Keratinocyte (primary cell): ENCODE results near the gene SBK2.

ENCODE experiments used
- EZH2 ChIP-seq: IDR thresholded peaks from one replicate; pipeline ENCODE4 v1.6.1; 2012; ENCODE audit warnings: inconsistent platforms, mild to moderate bottlenecking, low read length, moderate library complexity
- TF ChIP-seq, protein P1 (sequence below), 3 experiments: IDR thresholded peaks in 1 of 3; conservative IDR thresholded peaks in 1 of 3; optimal IDR thresholded peaks in 1 of 3; 2 replicates in 2 of 3; 3 replicates in 1 of 3; pipeline versions ENCODE3 to v1.5.1; 2011; ENCODE audit warnings: low read length in 3 of 3, mild to moderate bottlenecking in 3 of 3, moderate library complexity in 2 of 3, control low read depth in 1 of 3, inconsistent platforms in 1 of 3; ENCODE audit not compliant: insufficient read depth in 2 of 3; ENCODE audit errors: extremely low read depth in 1 of 3

DNA sequence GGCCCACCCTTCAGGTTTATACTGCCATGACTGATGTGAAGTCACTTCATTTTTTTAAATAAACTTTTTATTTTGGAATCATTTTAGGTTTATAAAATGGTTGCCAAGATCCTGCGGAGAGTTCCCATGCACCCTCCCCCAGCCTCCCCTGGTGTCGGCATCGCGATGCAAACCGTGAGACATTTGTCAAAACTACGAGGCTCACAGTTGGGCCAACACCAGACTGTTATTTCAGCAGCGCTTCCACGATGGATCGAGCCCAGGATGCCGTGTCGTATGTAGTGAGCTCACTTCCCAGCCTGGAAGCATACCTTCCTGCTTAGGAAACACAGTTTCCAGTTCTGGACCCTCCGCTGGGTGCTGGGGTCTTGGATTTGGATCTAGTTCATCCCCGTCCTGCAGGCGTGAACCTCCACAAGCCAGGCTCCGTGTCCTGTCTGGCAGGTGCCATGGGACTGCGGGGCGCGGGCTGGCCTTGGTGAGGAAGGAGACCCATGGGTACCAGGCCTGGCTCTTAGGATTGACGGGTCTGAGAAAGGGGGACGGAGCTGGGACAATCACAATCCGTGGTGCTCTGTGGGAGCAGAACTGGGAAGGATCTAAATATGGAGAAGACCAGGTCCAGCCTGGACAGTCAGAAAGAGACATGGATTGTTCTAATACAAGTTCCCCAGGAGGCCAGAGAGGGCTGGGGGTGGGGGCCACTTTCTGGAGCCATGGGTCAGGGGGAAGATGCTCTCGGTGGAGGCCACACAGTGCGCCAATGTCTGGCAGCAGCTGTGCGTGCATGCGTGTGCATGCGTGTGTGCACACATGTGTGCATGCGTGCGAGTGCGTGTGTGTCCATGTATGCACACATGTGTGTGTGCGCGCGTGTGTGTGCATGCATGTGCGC is 2.4 kb upstream of the SBK2 start:
- TF ChIP-seq, protein P1, sequence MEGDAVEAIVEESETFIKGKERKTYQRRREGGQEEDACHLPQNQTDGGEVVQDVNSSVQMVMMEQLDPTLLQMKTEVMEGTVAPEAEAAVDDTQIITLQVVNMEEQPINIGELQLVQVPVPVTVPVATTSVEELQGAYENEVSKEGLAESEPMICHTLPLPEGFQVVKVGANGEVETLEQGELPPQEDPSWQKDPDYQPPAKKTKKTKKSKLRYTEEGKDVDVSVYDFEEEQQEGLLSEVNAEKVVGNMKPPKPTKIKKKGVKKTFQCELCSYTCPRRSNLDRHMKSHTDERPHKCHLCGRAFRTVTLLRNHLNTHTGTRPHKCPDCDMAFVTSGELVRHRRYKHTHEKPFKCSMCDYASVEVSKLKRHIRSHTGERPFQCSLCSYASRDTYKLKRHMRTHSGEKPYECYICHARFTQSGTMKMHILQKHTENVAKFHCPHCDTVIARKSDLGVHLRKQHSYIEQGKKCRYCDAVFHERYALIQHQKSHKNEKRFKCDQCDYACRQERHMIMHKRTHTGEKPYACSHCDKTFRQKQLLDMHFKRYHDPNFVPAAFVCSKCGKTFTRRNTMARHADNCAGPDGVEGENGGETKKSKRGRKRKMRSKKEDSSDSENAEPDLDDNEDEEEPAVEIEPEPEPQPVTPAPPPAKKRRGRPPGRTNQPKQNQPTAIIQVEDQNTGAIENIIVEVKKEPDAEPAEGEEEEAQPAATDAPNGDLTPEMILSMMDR (optimal IDR thresholded peaks at IDR 0.05 in 1 of 3, IDR thresholded peaks at IDR 0.05 in 1 of 3, conservative IDR thresholded peaks at IDR 0.05 in 1 of 3; ENCODE audit: extremely low read depth in 1 of 3, insufficient read depth in 2 of 3, low read length in 3 of 3): no peak
- no peak for TF ChIP-seq EZH2
